Hepatic stellate cell (primary cell): ENCODE measurements around the gene TEX51.

Source experiments
- DNase-seq: peaks from one replicate; pipeline ENCODE4 v3.0.0; 2011; ENCODE audit warnings: low spot score

Gene TEX51

DNA sequence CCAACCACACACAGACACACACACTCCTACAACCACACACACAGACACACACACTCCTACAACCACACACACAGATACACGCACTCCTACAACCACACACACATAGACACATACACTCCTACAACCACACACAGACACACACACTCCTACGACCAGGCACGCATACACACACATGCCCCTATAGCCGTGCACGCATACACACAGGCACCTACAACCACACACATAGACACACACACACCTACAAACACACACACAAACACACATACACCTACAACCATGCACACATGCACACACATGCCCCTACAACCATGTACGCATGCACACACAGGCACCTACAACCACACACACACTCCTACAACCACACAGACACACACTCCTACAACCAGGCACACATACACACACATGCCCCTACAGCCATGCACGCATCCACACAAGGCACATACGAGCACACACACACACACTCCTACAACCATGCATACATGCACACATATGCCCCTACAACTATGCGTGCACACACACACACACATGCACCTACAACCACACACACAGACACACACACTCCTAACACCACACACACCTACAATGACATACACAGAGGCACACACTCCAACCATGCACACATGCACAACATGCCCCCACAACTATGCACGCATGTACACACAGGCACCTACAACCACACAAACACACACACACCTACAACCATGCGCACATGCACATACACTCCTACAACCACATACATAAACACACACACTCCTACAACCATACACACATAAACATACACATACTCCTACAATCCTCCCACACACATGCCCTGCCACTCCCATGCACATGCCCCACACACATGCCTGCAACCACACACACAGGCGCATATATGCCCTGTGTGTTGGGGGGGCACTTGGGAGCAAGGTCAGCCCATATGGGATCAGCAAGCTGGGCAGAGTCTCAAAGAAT lies 19.1 kb upstream of the TEX51 start:
- no peak for DNase-seq

DNA sequence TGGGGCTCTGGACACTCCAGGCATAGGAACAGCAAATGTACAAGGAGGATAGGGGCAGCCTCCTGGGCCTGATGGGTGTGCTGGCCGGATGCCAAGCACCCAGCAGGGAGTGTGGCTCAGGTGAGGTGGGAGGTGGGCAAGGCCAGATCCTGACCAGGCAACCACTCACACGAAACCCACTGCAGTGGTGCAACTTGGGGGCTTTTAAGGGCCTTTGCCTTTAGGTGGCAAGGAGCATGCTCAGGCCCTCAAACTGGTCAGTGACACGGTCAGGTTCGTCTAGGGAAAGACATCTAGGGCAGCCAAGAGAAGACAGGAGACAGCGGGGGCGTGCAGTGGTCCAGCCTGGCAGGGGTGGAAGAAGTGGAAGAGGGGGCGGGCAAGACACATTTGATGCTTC lies 18.4 kb upstream of the TEX51 start:
- no peak for DNase-seq

DNA sequence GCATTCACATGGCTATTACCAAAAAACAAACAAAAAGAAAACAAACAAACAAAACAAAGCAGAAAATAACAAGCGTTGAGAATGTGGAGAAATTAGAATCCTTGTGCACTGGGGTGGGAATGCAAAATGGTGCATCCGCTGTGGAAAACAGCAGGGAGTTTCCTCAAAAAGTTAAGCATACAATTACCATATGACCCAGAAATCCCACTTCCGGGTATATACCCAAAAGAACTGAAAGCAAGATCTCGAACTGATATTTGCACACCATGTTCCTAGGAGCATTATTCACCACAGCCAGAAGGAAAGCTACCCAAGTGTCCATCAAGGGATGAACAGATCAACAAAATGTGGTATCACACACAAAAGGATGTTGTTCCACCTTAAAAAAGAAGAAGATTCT lies 17.9 kb upstream of the TEX51 start:
- no peak for DNase-seq

DNA sequence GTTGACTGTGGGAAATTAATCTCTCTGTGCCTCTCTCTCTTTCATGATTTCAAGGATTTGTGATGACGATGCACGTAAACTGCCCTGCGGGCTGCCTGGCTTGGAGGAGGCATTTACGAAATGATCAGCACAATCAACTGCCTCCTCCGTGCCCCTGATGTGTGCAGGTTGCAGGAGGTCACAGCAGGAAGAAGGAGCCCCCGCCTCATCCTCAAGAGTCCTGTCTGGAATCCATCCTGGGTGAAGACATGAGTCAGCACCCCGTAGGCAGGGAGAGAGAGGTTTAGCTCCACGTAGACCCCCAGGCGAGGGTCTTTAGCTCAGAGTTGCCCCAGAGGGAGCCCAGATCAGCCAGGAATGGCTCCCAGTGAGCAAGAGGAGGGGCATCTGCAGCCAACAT lies 17.1 kb upstream of the TEX51 start:
- DNase-seq = no peak

DNA sequence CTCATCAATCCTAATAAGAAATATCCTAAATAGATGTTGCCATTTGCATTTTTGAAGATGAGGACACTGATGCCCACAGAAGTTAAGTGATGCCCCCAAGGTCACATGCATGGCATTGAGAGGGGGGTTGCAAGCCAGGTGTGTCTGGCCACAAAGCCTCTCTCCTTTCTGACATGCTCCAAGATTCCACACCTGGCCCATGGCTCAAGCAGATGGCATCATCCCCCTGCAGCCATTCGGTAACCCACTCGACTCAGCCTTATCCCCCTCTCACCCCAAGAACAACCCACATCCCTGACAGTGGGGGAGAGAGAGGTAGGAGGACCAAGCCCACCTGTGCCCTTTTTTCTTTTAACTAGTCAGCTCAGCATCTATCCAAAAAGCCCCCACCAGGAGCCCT lies 16.5 kb upstream of the TEX51 start:
- DNase-seq = no peak

DNA sequence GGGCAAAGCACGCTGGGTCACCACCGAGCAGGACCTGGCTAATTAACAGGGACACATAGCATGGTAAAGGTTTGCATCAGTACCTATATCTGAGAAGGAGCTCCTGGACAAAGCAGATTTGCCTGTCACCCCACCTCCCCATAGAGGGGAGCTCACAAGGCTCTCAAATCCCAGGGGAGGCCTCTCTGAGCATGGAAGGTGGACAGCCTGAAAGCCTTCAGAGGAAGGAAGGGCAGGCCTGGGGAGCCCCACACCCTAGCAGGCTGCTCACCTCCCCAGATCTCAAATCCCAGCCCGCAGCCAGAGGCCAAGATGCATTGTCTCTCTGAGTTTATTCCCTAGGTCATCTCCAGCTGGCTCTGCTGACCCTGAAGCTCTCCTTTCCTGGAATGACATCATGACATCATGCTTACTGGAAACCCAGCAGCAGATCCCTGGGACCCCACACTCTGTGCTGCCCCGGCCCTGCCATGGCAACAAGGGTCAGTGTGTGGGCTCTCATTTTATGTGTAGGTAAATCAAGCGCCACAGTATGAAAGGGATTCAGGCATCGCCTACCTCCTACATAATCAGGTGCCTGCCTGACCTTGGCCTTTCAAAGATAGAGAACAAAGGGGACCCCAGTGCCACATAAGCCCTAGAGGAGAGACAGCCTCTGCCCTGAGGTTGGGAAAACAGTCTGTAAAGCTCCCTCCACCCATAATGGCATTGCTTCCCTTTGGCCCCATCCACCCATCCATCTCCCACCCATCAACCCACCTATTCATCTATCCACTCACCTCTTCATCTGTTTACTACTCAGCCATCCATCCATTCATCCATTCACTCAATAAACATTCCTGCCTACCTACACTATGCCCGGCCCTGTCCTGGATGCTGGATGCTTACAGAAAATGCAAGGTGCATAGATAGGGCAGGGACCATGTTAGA lies 15.7 kb upstream of the TEX51 start:
- DNase-seq = no peak

DNA sequence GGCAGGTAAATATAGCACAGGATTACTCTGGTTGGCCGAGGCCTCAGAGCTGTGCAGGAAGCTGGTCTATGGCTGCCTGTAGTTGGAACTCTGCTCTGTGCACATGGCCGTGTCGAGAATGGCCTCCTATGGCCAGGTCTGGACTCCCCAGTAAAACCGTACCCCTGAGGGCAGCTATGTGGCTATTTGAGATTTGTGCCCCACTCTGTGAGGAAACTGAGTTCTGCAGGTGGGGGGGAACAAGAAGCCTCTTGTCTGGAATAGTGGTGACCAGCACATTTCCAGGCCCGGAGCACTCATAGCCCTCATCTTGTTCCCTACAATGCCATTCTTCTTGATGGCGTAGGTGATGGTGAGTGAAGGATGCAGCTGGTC lies 15.0 kb upstream of the TEX51 start:
- no peak for DNase-seq

DNA sequence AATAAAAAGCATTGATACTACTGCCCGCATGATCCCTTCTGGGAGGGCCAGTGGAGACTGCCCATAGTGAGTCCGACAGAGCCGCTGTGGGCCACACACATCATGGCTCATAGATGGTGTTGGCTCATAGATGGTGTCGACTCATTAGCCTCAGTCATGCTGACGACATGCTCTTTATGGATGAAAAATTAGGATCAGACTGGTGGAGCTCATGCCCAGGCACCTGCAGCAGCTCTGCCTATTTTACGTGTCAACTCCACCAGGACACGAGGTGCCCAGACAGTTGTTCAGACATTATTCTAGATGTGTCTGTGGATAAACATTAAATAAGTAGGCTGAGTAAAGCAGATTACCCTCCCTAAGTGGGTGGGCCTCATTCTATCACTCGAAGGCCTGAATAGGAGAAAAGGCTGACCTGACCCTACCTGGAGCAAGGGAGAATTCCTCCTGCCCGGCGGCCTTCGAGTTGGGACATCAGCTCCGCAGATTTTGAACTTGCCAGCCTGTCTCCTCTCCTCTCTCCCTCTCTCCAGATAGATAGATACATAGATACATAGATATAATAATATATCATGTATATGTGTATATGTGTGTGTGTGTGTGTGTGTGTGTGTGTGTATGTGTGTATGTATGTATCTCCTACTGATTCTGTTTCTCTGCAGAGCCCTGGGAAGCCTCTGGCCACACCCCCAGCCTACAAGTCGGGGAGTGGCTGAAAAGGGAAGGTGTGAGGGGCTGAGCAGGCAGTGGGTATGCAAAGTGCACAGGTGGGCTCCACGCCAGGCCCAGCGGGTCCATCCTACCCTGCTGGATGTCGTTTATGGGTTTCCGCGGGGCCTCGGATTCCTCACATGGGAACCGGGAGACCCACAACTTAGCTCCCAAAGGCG lies 13.6 kb upstream of the TEX51 start:
- no peak for DNase-seq

DNA sequence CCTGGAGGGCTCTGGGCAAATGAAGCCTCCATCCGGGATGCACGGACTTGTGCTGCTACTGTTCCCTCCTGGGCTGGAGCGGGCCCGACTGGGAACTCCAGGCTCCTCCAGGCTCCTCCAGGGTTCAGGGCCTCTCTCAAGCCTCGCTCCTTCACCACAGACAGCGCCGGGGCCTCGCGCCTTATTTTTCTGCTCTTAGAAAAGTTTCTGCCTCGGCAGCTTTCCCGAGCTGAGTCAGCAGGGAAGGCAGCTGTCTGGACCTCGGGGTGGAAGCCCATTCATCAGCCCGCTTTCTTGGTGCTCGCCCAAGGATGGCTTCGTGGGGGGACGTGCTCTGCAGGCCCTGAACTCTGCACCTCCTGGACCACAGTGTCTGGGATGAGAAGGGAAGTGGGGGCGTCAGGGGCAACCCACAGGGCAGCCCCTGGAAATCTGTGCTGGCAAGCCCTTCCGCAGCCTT lies 12.9 kb upstream of the TEX51 start:
- DNase-seq = peak; percentile 21

DNA sequence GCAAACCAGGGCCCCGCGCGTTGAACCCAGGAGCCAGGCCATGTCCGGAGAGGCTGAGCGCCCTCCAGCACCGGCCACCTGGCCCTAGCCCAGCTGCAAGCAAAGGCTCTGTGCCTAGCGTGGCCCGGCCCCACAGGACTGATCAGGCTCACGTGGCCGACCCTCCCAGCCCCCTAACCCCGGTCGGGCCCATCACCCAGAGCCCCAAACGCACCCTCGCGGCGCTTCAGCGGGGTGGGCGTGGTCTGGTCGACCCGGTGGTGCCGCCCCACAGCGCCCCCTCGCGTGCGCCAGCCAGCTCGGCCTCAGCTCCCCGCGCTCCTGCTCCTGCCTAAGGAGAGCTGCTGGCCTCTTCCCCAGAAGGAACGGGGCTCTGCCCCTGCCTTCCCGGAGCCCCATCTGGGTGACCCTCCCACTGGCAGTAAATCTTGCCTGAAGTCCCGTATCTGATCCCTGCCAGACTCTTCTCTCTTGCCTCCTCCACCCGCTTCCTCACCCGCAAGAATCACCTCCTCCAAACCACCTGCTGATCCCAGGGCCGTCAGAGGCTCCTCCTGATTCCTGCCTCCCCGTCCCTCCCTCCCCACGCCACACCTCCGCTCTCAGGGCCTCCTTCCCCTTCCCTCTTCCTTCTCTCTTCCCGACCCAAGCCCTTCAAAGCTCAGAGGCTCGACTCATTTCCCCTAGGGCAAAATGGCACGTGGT lies 12.3 kb upstream of the TEX51 start:
- DNase-seq = peak; percentile 73

DNA sequence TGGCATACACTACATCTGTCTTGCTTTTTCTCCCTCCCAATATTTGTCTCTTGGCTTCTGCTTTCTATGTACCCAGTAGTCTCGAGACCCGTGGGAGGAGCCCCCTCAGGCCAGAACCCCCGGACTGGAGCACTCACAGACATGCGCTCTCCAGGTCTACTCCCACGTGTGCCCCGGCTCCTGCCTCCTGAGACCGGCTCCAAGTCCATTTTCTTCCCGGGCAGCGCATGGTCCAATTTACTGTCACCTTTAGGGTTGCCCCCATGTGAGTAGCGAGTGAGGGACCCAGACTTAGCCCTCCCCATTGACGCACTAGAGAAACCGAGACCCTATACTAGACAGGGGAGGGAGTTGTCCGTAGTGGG lies 11.8 kb upstream of the TEX51 start:
- no peak for DNase-seq

DNA sequence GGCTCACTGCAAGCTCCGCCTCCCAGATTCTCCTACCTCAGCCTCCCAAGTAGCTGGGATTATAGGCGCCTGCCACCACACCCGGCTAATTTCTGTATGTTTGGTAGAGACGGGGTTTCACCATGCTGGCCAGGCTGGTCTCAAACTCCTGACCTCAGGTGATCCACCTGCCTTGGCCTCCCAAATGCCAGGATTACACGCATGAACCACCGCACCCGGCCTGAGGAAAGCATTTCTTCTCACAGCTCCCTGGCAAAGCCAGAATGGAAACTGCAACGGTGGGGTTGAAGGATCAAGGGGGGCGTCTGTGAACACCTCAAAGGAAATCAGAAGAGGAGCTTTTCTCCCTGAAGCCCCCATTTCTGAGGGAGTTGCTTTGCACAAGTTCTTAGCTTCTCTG lies 11.2 kb upstream of the TEX51 start:
- DNase-seq = no peak

DNA sequence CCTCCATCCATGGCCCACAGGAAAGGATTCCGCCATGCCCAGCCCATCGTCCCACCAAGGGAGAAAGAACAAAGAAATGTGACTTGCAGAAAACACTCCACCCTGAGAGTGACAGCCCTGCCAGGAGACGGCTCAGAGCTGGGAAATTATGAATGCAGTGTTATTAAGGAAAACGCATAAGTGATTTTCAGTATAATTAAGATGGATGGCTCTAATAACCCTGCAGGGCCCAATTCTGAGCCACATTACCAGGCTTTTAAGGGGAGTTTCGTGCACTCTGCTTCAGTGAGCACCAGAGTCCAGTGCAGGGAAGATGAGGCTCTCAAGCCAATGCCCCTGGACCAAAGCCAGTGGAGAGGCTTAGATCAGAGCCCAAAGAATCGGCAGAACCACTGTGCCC lies 10.6 kb upstream of the TEX51 start:
- no peak for DNase-seq

DNA sequence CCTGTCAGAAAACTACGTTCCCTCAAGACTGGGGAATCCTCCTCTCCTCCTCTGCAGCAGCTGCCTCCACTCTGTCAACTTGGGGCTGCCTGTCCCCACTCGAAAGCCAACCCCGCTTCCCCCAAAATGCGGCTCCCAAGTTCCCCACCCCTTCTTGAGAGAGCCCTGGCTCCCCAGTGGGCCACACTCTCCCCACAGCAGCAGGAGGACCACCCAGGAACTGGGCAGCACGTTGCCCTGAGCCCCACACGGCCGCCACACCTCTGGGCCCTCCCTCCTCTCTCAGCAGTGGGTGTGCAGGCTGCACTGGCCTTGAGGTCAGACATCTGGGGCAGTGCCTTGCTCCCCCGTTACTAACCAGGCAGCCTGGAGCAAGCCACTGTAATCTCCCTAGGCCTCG lies 9.6 kb upstream of the TEX51 start:
- no peak for DNase-seq

DNA sequence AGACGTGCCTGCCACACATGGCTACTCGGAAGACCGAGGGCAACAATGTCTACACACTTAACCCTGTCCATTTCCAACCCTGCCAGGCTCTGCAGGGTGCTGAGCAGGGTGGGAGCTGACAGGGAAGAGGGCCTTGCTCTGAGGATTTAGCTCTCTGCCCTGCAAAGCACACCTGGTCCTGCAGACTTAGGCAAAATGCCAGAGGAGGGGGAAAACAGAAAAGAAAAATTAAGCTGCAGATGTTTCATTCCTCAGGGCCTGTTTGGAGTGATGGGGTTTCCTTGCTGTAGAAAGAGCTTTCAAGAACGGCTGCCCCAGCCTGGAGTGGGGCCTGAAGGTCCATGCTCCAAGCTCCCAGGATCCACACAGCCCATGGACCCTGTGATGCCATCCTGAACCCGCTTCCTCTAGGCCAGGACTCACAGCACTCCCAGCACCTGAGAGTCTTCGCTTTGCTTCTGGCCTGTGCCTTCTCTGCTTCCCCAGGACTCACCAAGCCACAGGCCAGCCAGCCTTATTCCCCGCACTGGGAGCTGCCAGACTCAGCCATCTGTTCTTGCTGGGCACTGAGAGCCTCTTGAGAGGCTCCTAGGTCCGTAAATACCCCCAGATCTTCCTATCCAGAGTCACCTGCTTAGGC lies 9.1 kb upstream of the TEX51 start:
- DNase-seq = no peak

DNA sequence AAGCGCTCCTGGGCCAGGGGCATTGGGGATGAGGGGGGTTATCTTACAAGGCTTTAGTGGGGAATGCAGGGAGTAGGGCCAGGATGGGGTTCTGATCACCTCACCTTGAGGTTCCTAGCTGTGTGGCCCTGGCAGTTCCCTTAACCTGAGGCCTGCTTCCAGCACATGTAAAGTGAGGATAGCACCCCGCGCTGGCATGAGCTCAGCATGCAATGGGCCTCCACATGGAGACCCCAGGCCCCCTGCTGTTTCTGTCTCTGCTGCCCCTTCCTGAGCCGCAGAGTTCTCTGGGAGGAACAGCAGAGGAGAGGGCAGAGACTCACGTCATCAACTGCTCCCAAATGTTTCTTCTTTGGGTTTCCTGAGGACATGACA lies 8.6 kb upstream of the TEX51 start:
- DNase-seq = no peak

DNA sequence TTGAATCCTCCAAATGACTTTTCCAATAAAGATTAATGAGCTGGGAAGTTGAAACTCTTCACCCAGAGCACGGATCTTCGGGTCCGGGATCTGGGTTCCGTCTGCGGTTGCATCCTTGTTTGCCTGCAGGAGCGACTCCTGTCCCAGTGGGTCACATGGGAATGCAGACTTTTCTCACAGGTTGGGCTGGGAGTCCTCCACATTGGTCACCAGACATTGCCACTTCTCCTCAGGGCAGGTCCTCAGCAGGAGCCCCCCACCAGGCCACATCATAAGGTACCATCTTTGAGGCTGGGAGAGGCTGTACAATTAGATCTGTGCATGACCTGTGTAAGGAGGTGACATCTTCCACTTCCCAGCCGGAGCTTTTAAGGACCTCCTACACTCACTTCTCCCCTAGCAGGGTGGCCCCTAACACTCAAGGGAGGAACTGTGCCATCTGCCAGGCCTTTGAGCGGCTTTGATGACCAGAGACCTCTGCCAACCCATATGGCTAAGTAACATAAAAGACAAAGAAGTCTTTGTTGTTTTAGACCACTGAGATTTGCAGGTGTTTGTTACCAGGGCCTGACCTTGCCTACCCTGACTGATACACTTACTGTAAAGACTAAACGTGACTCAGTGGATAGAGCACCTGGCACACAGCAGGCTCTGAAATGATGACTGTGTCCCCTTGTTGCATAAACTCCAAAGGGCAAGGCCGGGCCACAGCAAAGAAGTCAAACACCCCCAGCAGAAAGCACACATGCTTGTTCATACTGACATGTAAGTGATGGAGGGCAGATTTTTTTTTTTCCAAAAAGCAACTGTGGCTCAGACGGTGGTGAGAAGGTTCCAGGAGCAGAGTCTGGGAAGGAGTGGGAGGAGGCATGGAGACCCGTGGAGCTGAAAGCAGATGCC lies 7.9 kb upstream of the TEX51 start:
- no peak for DNase-seq

DNA sequence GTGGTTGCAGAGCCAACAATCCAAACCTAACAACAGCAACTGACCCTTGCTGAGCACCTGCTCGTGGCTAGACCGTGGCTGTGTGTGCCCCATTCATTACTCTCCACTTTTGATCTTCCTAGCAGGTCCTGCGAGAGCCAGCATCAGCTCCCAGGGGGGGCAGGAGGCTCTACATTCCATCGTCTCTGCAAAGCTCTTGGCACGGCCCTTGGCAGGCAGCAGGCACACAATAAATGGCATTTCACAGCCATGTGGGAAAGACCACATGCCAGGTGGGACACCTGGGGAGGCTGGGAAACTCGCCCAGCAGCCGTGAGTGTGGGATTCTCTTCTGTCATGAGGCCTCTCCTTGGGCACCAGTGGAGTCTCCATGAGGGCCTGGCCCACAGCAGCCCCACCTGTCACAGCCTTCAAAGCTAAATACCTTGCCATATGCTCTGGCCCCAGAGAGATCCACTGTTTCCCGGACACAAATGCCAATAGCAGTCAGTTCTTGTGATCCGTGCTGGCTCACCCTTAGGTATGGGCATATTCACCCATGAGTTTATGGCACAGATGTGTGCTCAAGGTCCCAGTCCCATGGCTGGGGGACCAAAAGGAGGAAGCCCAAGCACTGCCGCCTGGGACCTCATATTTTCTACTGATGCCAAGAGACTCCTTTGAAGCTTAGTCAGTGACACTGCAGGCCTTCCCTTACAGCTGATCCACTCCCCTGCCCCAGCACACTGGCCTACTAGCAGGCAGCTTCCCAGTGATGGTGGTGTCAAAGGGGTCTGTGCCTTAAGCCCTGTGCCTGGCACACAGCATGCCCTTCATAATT lies 6.8 kb upstream of the TEX51 start:
- no peak for DNase-seq

DNA sequence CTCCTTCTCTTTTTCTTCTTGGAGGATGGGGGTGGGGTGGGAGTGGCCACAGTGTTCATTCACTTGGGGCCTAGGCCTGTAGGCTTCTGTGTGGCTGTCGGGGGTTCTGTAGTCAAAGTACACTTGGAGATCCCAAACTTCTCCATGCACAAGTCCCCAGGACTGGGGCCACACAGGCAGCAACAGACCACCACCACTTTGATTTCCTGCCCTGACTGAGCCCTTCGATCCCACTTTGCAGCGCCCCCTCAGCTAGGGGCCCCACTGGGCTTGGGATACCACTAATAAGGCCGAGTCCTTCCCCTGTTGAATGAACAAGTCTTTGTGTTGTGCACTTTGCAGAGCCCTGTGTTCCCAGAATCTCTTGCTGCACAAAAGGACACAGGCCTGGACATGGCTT lies 5.5 kb upstream of the TEX51 start:
- DNase-seq = no peak
